ENCODE results near the gene NOTO. TPM values are rescaled to one million over a fixed set of nuclear protein-coding genes. Genes with fewer than 3 reads are reported as not detected.

The NOTO gene
- total RNA-seq, 2 donors from 2014 or later, result not detected

DNA sequence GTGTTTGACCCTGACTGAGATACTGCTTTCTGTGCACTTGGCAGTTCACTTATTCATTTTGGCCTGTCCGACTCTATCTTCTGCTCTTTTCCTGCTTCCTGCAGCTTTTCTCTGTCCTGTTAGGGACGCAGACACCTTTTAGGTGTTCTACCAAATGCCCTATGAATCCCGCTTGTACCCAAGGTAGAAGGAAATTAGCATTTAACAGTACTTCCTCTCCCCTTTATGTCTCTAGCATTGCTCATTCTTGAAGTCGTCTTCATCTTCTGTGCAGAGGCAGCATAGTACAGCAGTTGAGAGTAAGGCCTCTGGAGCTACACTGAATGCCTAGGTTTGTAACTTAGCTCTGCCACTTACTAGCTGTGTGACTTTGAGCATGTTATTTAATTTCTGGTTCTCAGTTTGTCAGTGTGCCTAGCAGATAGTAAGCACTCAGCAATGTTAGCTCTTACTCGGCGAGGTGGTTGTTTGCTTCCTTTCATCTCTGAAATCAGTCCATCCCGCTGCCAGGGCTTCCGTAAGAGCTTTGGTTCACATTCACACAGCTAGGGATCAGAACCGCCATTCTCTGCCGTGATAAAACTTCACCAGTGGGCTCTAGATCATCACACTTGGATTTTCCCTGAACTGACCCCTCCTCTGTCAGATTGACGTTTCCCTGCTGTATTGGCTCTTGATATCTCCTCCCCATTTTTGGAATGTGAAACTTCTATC, 33.1 kb downstream of the NOTO start:
- Histone ChIP-seq H3K9me3 (no peaks in the 10 kb centered on the region), H3K27me3 (no peaks in the 10 kb centered on the region), H3K27ac (peak overlapping the region in 1 of 4 donors; percentile 88), H3K36me3 (replicated peaks in 1 of 2; ENCODE audit: insufficient read depth in 1 of 2, low read depth in 2 of 2) (peaks cover 4% of the 10 kb centered on the region in 2 donors), H3K4me3 (peak overlapping the region in 1 of 2 donors; percentile 78), H3K4me1 (peaks cover 40% of the 10 kb centered on the region)
- ATAC-seq (no peak), DNase-seq (no peak)
- intact Hi-C loops (cut with DNase I), result no loop called here
- TF ChIP-seq POLR2A (IDR thresholded peaks at IDR 0.05), result no peak
- TF ChIP-seq, protein P1, sequence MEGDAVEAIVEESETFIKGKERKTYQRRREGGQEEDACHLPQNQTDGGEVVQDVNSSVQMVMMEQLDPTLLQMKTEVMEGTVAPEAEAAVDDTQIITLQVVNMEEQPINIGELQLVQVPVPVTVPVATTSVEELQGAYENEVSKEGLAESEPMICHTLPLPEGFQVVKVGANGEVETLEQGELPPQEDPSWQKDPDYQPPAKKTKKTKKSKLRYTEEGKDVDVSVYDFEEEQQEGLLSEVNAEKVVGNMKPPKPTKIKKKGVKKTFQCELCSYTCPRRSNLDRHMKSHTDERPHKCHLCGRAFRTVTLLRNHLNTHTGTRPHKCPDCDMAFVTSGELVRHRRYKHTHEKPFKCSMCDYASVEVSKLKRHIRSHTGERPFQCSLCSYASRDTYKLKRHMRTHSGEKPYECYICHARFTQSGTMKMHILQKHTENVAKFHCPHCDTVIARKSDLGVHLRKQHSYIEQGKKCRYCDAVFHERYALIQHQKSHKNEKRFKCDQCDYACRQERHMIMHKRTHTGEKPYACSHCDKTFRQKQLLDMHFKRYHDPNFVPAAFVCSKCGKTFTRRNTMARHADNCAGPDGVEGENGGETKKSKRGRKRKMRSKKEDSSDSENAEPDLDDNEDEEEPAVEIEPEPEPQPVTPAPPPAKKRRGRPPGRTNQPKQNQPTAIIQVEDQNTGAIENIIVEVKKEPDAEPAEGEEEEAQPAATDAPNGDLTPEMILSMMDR (IDR thresholded peaks at IDR 0.05), result no peak
- 51 to 60% methylated on average over 11 of the region's 11 CpGs for WGBS, 2 donors

DNA sequence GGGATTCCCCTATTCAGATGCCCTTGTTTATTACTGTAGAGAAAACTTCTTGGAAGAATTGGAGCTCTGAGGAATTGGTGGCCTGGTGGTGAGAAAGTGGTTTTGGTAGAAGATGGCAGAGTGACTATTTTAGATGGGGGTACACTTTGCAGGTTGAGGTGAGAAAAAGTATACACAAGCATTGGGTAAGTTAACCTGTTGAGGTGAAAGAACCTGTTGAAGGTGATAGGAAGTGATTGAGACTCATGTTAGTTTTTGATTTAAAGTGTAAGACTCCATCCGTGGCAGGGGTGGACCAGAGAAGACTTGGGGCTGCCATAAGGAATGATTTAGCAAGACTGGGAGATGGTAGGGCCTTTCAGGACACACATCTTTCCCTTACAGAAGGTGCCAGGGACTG, 34.8 kb downstream of the NOTO start:
- no peak for TF ChIP-seq POLR2A (IDR thresholded peaks at IDR 0.05)
- TF ChIP-seq, protein P1 (IDR thresholded peaks at IDR 0.05), result no peak
- peaks cover 4% of the 10 kb centered on the region in 2 donors for H3K36me3 ChIP-seq (replicated peaks in 1 of 2; ENCODE audit: insufficient read depth in 1 of 2, low read depth in 2 of 2)
- ATAC-seq, result no peak
- no peaks in the 10 kb centered on the region for H3K9me3 ChIP-seq
- no peaks in the 10 kb centered on the region for H3K27me3 ChIP-seq
- 38 to 48% methylated on average over 1 of the region's 1 CpG for WGBS, 2 donors
- DNase-seq, result no peak
- H3K27ac ChIP-seq, result no peak overlapping the region
- no peak overlapping the region for H3K4me3 ChIP-seq
- peaks cover 39% of the 10 kb centered on the region for H3K4me1 ChIP-seq
- intact Hi-C loops (cut with DNase I), result no loop called here

DNA sequence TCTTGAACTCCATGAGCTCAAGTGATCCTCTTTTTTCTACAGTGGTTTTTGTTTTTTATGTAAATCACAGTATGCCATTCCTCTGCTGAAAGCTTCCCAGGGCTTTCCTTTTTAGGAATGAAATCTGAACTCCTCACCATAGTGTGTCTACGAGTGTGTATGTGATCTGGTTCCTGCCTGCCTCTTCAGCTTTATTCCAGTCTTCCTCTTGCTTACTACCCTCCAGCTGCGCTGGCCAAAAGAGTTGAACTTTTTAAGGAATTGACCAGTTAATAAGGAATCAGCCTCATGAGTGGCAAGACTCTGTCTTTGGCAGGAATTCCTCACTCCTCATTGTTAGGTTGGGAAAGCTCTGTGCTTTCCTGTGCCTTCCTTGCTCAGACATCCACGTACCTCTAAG, 35.8 kb downstream of the NOTO start:
- Histone ChIP-seq H3K4me3 (no peak overlapping the region), H3K9me3 (no peaks in the 10 kb centered on the region), H3K36me3 (replicated peaks in 1 of 2; ENCODE audit: insufficient read depth in 1 of 2, low read depth in 2 of 2) (peaks cover 4% of the 10 kb centered on the region in 2 donors), H3K27ac (no peak overlapping the region), H3K27me3 (no peaks in the 10 kb centered on the region), H3K4me1 (peaks cover 35% of the 10 kb centered on the region)
- intact Hi-C loops (cut with DNase I), result no loop called here
- 79 to 91% methylated on average over 3 of the region's 3 CpGs for WGBS, 2 donors
- DNase-seq, result no peak
- ATAC-seq, result no peak
- TF ChIP-seq POLR2A (IDR thresholded peaks at IDR 0.05), result no peak
- TF ChIP-seq, protein P1 (IDR thresholded peaks at IDR 0.05), result no peak

DNA sequence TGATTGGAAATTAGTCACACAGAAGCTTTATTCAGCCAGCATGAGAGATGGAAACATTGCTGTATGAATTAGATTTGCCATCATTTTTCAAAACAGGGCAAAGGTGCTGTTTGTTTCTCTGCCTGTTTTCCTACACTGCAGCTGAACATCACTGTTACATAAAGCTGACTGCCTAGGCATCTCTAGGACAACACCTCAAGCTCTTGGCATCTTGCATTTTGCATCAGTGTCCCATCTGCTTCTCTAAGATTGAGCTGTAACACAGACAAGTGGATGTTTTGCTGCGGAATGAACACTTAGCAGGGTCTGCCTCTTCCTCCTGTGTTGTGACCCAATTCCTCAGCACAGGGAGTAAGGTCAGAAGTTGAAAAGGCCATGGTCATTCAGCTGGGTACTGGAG, 36.6 kb downstream of the NOTO start:
- H3K27me3 ChIP-seq, result no peaks in the 10 kb centered on the region
- no peak for TF ChIP-seq POLR2A (IDR thresholded peaks at IDR 0.05)
- TF ChIP-seq, protein P1 (IDR thresholded peaks at IDR 0.05), result no peak
- DNase-seq, result no peak
- WGBS, 2 donors, result 87 to 100% methylated on average over 1 of the region's 1 CpG
- H3K4me1 ChIP-seq, result peaks cover 35% of the 10 kb centered on the region
- peaks cover 4% of the 10 kb centered on the region in 2 donors for H3K36me3 ChIP-seq (replicated peaks in 1 of 2; ENCODE audit: insufficient read depth in 1 of 2, low read depth in 2 of 2)
- H3K9me3 ChIP-seq, result no peaks in the 10 kb centered on the region
- no peak overlapping the region for H3K4me3 ChIP-seq
- no peak overlapping the region for H3K27ac ChIP-seq
- intact Hi-C loops (cut with DNase I), result no loop called here
- no peak for ATAC-seq

DNA sequence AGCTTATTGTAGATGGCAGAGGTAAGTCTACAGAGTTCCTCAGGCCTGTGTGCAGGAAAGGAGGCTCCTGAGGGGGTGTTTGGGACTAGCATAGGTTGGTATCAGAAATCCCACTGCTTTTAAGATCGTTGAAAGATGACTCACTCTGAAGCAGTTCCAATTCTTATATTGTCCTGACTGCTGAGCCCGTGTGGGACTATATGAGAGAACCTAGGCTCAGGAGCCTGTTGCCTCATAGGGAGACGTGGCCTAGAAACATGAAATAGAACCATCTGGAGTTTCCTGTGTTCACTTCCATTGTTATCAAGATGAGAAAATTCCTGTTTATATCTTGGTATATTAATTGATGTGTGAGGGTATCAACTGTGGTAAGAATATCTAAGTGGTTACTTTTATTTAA, 37.4 kb downstream of the NOTO start:
- Histone ChIP-seq H3K4me3 (no peak overlapping the region), H3K4me1 (peaks cover 35% of the 10 kb centered on the region), H3K9me3 (no peaks in the 10 kb centered on the region), H3K36me3 (replicated peaks in 1 of 2; ENCODE audit: insufficient read depth in 1 of 2, low read depth in 2 of 2) (peaks cover 4 to 11% of the 10 kb centered on the region in 2 donors), H3K27me3 (no peaks in the 10 kb centered on the region), H3K27ac (no peak overlapping the region)
- WGBS, 2 donors, result 51% methylated on average over 3 of the region's 3 CpGs
- no peak for TF ChIP-seq POLR2A (IDR thresholded peaks at IDR 0.05)
- TF ChIP-seq, protein P1 (IDR thresholded peaks at IDR 0.05), result no peak
- ATAC-seq (no peak), DNase-seq (no peak)
- intact Hi-C loops (cut with DNase I), result no loop called here
